H9 (cell line): ENCODE data around the gene CPD. TPM values are rescaled to one million over a fixed set of nuclear protein-coding genes. Genes with fewer than 3 reads are reported as not detected.

Experiments used
- DNase-seq: peaks from one replicate; pipeline ENCODE4 v3.0.0-alpha.2; 2017
- H2AFZ ChIP-seq: one replicate; pipeline ENCODE4 v1.6.1; 2013; ENCODE audit warnings: mild to moderate bottlenecking, low read length, control low read depth, moderate library complexity
- H2AK5ac ChIP-seq: 2 replicates; pipeline ENCODE4 v1.6.1; 2013; ENCODE audit warnings: low read length, control low read depth, mixed read lengths; ENCODE audit not compliant: insufficient read length
- H2BK120ac ChIP-seq: one replicate; pipeline ENCODE4 v1.6.1; 2013; ENCODE audit warnings: low read depth, mild to moderate bottlenecking, low read length, control low read depth, inconsistent platforms; ENCODE audit not compliant: poor library complexity, severe bottlenecking
- H2BK12ac ChIP-seq: 2 replicates; pipeline ENCODE4 v1.6.1; 2013; ENCODE audit warnings: low read length, control low read depth, mixed read lengths, low read depth; ENCODE audit not compliant: insufficient read length
- H2BK15ac ChIP-seq: 2 replicates; pipeline ENCODE4 v1.6.1; 2013; ENCODE audit warnings: low read depth, low read length, control low read depth
- H2BK20ac ChIP-seq: one replicate; pipeline ENCODE4 v1.6.1; 2013; ENCODE audit warnings: low read depth, mild to moderate bottlenecking, low read length, control low read depth, inconsistent platforms; ENCODE audit not compliant: poor library complexity, severe bottlenecking
- H2BK5ac ChIP-seq: 2 replicates; pipeline ENCODE4 v1.6.1; 2013; ENCODE audit warnings: low read length, control low read depth, mixed read lengths; ENCODE audit not compliant: insufficient read length
- H3K14ac ChIP-seq: 2 replicates; pipeline ENCODE4 v1.6.1; 2013; ENCODE audit warnings: low read length, control low read depth; ENCODE audit not compliant: insufficient read depth
- H3K18ac ChIP-seq: 2 replicates; pipeline ENCODE4 v1.6.1; 2013; ENCODE audit warnings: low read depth, mild to moderate bottlenecking, mixed read lengths, low read length, control low read depth; ENCODE audit not compliant: insufficient read length
- H3K23ac ChIP-seq: 2 replicates; pipeline ENCODE4 v1.6.1; 2013; ENCODE audit warnings: low read length, control low read depth, mixed read lengths, low read depth; ENCODE audit not compliant: insufficient read length
- H3K23me2 ChIP-seq: 2 replicates; pipeline ENCODE4 v1.6.1; 2013; ENCODE audit warnings: low read depth, mild to moderate bottlenecking, mixed read lengths, low read length, control low read depth; ENCODE audit not compliant: insufficient read length, poor library complexity, severe bottlenecking
- H3K27ac ChIP-seq: 2 replicates; pipeline ENCODE4 v1.5.1; 2013; ENCODE audit warnings: low read length, control low read depth, mixed read lengths, low read depth; ENCODE audit not compliant: insufficient read length
- H3K27me3 ChIP-seq: 2 replicates; pipeline ENCODE4 v1.6.1; 2013; ENCODE audit warnings: low read length, control low read depth, inconsistent platforms; ENCODE audit not compliant: insufficient read depth
- H3K4ac ChIP-seq: 2 replicates; pipeline ENCODE4 v1.6.1; 2013; ENCODE audit warnings: low read depth, mild to moderate bottlenecking, control low read depth, inconsistent platforms, low read length, moderate library complexity
- H3K4me1 ChIP-seq: 2 replicates; pipeline ENCODE4 v1.6.1; 2013; ENCODE audit warnings: low read length, control low read depth, inconsistent platforms; ENCODE audit not compliant: insufficient read depth
- H3K4me2 ChIP-seq: 2 replicates; pipeline ENCODE4 v1.6.1; 2013; ENCODE audit warnings: low read length, control low read depth, mixed read lengths; ENCODE audit not compliant: insufficient read length, insufficient read depth
- H3K56ac ChIP-seq: 2 replicates; pipeline ENCODE4 v1.6.1; 2013; ENCODE audit warnings: low read depth, mild to moderate bottlenecking, mixed read lengths, low read length, control low read depth; ENCODE audit not compliant: insufficient read length
- H3K79me1 ChIP-seq: 2 replicates; pipeline ENCODE4 v1.6.1; 2013; ENCODE audit warnings: low read depth, mild to moderate bottlenecking, moderate library complexity, low read length, control low read depth, inconsistent platforms; ENCODE audit not compliant: insufficient read depth, poor library complexity, severe bottlenecking
- H3K79me2 ChIP-seq: 2 replicates; pipeline ENCODE4 v1.6.1; 2013; ENCODE audit warnings: low read length, control low read depth, inconsistent platforms; ENCODE audit not compliant: insufficient read depth
- H3K9ac ChIP-seq: 2 replicates; pipeline ENCODE4 v1.6.1; 2013; ENCODE audit warnings: low read length, control low read depth, mixed read lengths; ENCODE audit not compliant: insufficient read length; ENCODE audit errors: extremely low read depth
- H3K9me3 ChIP-seq: one replicate; pipeline ENCODE4 v1.6.1; 2013; ENCODE audit warnings: low read depth, low read length, inconsistent platforms; ENCODE audit not compliant: control insufficient read depth
- H3T11ph ChIP-seq: one replicate; pipeline ENCODE4 v1.6.1; 2013; ENCODE audit warnings: mild to moderate bottlenecking, low read length, control low read depth, inconsistent platforms
- H4K20me1 ChIP-seq: one replicate; pipeline ENCODE4 v1.6.1; 2013; ENCODE audit not compliant: control insufficient read depth, insufficient read length, insufficient read depth
- H4K5ac ChIP-seq: 2 replicates; pipeline ENCODE4 v1.6.1; 2013; ENCODE audit warnings: low read depth, mild to moderate bottlenecking, mixed read lengths, low read length, control low read depth; ENCODE audit not compliant: insufficient read length
- H4K8ac ChIP-seq: replicated peaks from 2 replicates; pipeline ENCODE4 v1.6.1; 2013; ENCODE audit warnings: low read length, control low read depth, mixed read lengths, low read depth; ENCODE audit not compliant: insufficient read length
- H4K91ac ChIP-seq: 2 replicates; pipeline ENCODE4 v1.6.1; 2013; ENCODE audit warnings: low read depth, mild to moderate bottlenecking, moderate library complexity, mixed read lengths, low read length, control low read depth; ENCODE audit not compliant: insufficient read length
- H3K27ac Mint-ChIP-seq, 3 experiments: 2 replicates in 2 of 3; 3 replicates in 1 of 3; pipeline ENCODE4 v1.8.0; 2020 to 2021; ENCODE audit warnings: mixed read lengths in 3 of 3, mild to moderate bottlenecking in 1 of 3, moderate library complexity in 1 of 3
- H3K27me3 Mint-ChIP-seq: 2 replicates; pipeline ENCODE4 v1.8.0; 2021; ENCODE audit warnings: low read depth, mild to moderate bottlenecking, moderate library complexity, mixed read lengths
- H3K36me3 Mint-ChIP-seq, 3 experiments: 2 replicates in 2 of 3; 3 replicates in 1 of 3; pipeline ENCODE4 v1.8.0; 2020 to 2021; ENCODE audit warnings: low read depth in 3 of 3, mixed read lengths in 3 of 3; ENCODE audit not compliant: insufficient read depth in 1 of 3
- H3K4me1 Mint-ChIP-seq, 2 experiments: 2 replicates each; pipeline ENCODE4 v1.8.0; 2020; ENCODE audit warnings: mixed read lengths in 2 of 2
- H3K4me3 Mint-ChIP-seq, 2 experiments: 2 replicates in 1 of 2; 3 replicates in 1 of 2; pipeline ENCODE4 v1.8.0; 2020 to 2021; ENCODE audit warnings: mild to moderate bottlenecking in 2 of 2, mixed read lengths in 2 of 2, moderate library complexity in 1 of 2
- H3K9me3 Mint-ChIP-seq, 2 experiments: 2 replicates in 1 of 2; 3 replicates in 1 of 2; pipeline ENCODE4 v1.8.0; 2020; ENCODE audit warnings: mild to moderate bottlenecking in 2 of 2, mixed read lengths in 2 of 2, moderate library complexity in 1 of 2
- WGBS: extraction: QIAGEN DNeasy Blood & Tissue Kit; methylation state at CpG from one replicate; pipeline ENCODE4 v1.1.7; 2013; ENCODE audit warnings: missing lambda C conversion rate, low lambda C conversion rate, mixed read lengths; ENCODE audit not compliant: insufficient read length; ENCODE audit errors: extremely low coverage; 5-methylcytosine and 5-hydroxymethylcytosine counted together
- total RNA-seq: library from RNA; stranded (reverse); gene quantifications from 2 replicates; pipeline ENCODE4 v1.2.1, GENCODE V29; 2021
- TF ChIP-seq, protein P1 (sequence below): fragments of 200-600 bp; sonication (generic); conservative IDR thresholded peaks from 3 replicates; pipeline ENCODE4 v1.8.0; 2021; ENCODE audit warnings: antibody characterized with exemption, mild to moderate bottlenecking

CPD gene
- total RNA-seq, 1 experiment from 2014 or later, result 47.0 TPM

DNA sequence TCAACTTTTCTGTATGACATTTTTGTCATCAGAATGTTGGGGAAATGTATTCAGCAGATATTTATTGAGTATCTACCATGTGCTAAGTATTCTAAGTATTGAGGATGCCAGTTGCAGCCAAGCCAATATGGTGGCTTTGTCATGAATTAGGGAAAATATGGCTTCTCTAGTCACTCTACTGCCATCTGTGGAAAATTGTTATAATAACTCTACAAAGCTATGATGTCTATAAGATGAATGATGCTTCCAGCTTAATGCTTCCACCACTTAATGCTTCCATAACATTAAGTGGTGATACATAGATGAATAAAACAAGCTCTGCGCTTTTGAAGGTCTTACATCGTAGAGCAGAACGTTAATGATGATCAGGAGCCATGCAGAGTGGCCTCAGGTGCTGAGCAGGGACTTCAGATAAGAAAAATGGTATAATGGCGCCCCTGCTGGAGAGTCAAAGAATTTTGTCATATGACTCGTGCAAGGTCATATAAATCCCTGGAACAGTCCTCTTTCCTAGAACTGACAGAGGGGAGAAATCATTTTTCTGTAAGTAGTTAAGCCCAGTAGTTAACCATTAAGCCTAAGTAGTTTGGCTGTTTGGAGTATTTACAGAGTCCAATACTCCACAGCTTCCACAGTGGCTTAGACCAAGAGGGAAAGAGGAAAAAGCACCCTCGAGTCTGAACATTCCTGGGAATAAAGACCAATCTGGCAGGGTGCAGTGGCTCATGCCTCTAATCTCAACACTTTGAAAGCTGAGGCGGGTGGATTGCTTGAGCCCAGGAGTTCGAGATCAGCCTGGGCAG lies 42.2 kb upstream of the CPD start:
- Histone ChIP-seq H2AFZ (no peak overlapping the region), H2BK15ac (no peak overlapping the region), H3K56ac (no peak overlapping the region), H3K9me3 (no peaks in the 10 kb centered on the region), H4K20me1 (no peaks in the 10 kb centered on the region), H3K27me3 (no peaks in the 10 kb centered on the region), H3K79me2 (no peaks in the 10 kb centered on the region), H3K23ac (no peak overlapping the region), H2AK5ac (no peak overlapping the region), H2BK5ac (no peak overlapping the region), H3T11ph (no peak overlapping the region), H4K91ac (no peak overlapping the region), H3K4me2 (no peak overlapping the region), H3K4me1 (peaks cover 3% of the 10 kb centered on the region; the same call in 1 of the 2 replicates), H2BK12ac (no peak overlapping the region), H3K79me1 (no peaks in the 10 kb centered on the region), H4K8ac (no peak overlapping the region), H3K27ac (no peak overlapping the region), H3K9ac (no peak overlapping the region), H3K23me2 (no peaks in the 10 kb centered on the region), H2BK120ac (no peak overlapping the region), H4K5ac (no peak overlapping the region), H3K18ac (no peak overlapping the region), H2BK20ac (no peak overlapping the region), H3K4ac (no peak overlapping the region), H3K14ac (no peak overlapping the region)
- Mint-ChIP-seq H3K27me3 (peaks cover 13% of the 10 kb centered on the region), H3K36me3 (no peaks in the 10 kb centered on the region), H3K27ac (no peak overlapping the region), H3K4me1 (peaks cover 13 to 14% of the 10 kb centered on the region in 2 experiments), H3K9me3 (no peaks in the 10 kb centered on the region), H3K4me3 (no peak overlapping the region)
- TF ChIP-seq, protein P1, sequence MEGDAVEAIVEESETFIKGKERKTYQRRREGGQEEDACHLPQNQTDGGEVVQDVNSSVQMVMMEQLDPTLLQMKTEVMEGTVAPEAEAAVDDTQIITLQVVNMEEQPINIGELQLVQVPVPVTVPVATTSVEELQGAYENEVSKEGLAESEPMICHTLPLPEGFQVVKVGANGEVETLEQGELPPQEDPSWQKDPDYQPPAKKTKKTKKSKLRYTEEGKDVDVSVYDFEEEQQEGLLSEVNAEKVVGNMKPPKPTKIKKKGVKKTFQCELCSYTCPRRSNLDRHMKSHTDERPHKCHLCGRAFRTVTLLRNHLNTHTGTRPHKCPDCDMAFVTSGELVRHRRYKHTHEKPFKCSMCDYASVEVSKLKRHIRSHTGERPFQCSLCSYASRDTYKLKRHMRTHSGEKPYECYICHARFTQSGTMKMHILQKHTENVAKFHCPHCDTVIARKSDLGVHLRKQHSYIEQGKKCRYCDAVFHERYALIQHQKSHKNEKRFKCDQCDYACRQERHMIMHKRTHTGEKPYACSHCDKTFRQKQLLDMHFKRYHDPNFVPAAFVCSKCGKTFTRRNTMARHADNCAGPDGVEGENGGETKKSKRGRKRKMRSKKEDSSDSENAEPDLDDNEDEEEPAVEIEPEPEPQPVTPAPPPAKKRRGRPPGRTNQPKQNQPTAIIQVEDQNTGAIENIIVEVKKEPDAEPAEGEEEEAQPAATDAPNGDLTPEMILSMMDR, result peak; percentile 86
- peak; percentile 80 for DNase-seq
- no CpG with 5 or more reads among the region's 8 CpGs for WGBS
